ENCODE measurements around the gene LRCH2. TPM values are rescaled to one million over a fixed set of nuclear protein-coding genes. Genes with fewer than 3 reads are reported as not detected.

Gene LRCH2
- 4.9 and 5.0 TPM in 2 replicates for total RNA-seq

GRCh38 chrX:115233497-115234455 lies at the start of gene LRCH2:
LRCH2 (minus strand) TSS chrX:115234096; CDS start chrX:115234041, 55 bp downstream.

GRCh38 chrX:115189110-115189509 lies 44.8 kb downstream of the LRCH2 start, which contains the start of gene RBMXL3:
RBMXL3 (plus strand) TSS chrX:115189410; CDS start chrX:115189442, 32 bp downstream.

Small RNA genes within 50 kb of the gene (small RNA-seq; reads per million reads assigned to genes)
- gene RF00019 = not detected
- gene SNORA35B = 16.3 reads per million, percentile 97 among the genes with 10 or more reads in this experiment

Other genes with a start within 250 kb of the LRCH2 start
- 0.19 and 26.8 TPM in 2 replicates for gene IL13RA2, start 216.5 kb downstream of the LRCH2 start, total RNA-seq
- gene RBMXL3, start 44.7 kb downstream of the LRCH2 start, total RNA-seq = not detected in 2 replicates
- gene LUZP4, start 55.6 kb upstream of the LRCH2 start, total RNA-seq = not detected in 2 replicates

Data from vein endothelial cell (primary cell).